ENCODE results near the gene PRADC1.
"Not testable (repeated sequence)": the region's sequence is repeated elsewhere in the genome, so short reads cannot be mapped to it uniquely, and the experiment has no call there.

Gene PRADC1

DNA sequence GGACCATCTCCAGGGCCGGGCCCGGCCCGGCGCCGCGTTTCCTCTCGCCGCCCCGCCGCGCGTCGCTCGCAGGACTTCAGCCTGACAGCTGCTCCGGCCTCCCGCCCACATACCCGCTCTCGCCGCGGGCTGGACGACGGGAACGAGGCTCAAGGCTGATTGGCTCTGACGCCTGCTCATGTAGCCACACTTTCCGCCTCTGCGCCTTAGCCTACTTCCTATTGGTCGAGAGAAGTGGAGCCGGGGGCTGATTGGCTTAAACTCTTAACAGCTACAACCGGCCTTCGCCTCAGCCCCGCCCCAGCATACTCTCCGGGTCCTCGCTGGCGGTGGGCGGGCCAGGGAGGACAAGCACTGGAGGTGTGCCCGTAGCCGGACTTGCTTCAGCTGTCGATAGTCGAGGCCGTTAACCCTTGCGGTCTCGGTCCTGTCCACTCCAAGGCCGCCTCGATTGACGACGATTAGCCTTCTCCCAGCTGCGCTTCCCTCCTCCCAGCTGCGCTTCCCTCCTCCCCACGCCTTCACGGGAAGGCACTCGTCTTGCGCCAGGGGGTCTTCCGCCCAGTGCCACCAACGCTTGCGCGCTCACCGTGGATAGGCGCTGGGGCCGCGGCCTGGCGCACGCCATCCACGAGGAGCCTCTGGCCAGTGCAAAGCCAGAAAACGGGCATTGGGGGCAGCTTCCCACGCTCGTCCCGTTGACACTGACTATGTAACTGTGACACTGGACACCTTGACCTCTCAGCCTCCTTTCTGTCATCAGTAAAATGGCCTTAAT lies at the start of gene PRADC1:
TSS of gene PRADC1 (minus strand) at position 86 of the 778 bp plus-strand sequence. CDS start at position 7, 79 bp downstream.
- DNase-seq (ENCODE audit: low read depth) = peak; percentile 89

DNA sequence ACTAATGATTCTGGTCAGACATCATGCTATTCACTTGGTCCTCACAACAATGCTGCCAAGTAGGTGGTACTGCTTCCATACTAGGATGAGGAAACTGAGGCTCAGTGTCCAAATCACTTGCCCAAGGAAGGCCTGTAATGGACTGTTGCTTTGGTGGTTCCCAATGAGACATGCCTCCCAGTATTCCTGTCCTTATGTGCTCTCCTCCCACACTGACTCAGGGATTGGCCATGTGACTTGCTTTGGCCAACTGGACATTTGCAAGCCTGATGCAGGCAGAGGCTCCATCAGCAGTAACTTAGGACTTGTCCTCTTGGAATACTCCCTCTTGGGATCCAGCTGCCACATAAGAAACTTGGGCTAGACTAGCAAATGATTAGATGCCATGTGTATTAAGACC lies 48.2 kb upstream of the PRADC1 start:
- no peak for DNase-seq (ENCODE audit: low read depth)

DNA sequence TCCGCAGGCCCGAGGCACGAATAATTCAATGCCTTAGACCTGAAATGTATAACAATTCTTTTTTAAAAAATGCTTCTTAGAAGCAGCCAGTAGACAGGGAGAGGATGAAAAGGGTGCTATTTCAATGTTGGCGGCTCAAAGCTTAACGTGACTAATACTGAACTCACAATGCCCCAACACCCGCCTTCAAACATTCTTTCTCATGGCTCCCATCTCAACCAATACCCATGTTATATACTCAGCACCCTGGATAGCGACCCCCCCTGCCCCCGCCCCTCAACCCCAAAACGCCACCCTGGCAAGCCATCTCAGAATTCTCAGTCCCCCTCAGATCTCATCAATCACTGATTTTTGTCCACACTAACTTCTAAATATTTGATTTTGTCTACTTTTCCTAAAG lies 46.8 kb upstream of the PRADC1 start:
- DNase-seq (ENCODE audit: low read depth) = no peak

DNA sequence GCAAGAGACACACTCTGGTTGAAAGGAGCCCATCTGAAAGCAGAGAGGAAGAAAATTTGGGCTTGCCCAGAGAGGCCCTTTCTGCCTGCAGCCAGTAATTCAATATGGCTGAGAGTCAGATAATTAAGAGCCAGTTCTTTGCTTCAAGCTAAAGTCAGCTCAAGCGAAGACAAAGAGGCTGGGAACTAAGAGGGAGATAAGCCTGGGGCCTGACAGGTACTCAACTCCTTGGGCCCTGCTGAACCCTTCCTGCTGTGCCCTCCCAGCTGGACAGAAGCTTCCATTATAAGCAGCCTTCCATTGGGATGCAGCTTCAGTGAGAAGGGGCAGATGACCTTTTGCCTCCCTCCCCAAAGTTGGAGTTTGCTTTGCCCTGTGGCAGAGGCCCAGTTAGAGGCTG lies 39.2 kb upstream of the PRADC1 start:
- DNase-seq (ENCODE audit: low read depth) = no peak

DNA sequence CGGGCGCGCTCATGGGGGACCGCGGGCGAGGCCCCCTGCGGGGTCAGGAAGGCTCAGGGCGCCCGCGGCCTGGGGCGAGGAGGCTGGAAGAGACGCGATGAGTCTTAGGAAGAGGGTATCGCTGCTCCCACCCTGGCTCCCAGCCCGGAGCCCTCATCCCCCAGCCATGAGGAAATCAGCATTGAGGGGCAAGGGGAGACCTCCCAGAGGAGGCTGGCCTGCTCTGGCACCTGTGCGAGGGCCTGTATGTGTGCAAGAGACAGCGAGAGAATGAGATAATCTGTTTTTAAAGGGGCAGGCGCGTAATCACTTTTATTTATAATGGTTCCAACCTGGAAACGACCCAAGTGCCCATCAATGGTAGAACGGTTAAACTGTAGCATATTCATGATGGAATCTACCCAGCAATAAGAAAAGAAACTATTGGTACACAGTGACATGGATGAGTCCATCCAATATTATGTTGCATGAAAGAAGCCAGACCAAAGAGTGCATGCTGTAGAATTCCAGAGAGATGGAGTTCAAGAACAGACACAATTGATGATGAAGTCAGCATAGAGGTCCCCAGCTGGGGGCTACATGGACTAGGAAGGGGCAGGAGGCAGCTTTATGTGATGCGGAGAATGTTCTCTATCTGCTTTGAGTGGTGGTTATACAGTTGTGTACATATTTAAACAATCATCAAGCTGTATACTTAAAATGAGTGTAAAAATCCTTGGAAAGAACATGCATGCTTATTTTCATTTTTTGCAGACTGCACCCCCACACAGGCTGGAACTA lies 36.8 kb upstream of the PRADC1 start:
- no peak for DNase-seq (ENCODE audit: low read depth)

DNA sequence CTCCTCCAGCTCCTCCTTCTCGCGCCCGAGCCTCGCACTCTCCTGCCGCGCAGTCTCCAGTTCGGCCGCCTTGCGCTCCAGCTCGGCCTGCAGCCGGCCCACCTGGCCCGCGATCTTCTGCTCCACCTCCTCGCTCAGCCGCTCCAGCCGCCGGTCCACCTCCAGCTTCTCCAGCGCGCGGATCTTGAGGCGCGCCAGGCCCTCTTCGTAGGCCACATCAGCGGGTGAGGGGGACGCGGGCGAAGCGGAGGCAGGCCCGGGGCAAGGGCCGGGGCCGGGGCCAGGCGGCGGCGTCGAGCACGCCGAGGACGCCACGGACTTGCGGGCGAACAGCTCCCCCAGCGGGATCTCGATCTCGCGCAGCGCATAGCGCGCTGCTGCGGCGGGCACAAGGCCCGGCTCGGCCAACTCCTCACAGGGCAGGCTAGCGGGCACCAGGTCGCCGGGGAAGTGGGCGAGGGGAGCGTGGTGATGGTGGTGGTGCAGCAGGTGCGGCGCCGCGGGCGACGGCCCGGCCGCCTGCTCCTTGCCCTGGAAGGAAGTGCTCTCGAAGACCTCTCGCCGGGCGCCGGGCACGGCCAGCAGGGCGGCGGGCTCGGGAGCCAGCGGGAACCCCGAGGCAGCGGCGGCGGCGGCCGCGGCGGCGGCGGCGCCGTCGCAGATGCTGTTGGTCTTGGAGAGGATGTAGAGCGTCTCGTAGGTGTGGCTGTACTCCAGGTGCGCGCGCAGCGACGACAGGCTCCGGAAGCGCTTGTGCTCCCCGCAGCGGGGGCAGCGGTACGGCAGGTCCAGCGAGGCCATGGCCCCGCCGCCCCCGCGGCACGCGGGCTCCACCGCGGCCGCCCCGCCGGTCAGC lies 36.0 kb upstream of the PRADC1 start:
- peak; percentile 62 for DNase-seq (ENCODE audit: low read depth)

DNA sequence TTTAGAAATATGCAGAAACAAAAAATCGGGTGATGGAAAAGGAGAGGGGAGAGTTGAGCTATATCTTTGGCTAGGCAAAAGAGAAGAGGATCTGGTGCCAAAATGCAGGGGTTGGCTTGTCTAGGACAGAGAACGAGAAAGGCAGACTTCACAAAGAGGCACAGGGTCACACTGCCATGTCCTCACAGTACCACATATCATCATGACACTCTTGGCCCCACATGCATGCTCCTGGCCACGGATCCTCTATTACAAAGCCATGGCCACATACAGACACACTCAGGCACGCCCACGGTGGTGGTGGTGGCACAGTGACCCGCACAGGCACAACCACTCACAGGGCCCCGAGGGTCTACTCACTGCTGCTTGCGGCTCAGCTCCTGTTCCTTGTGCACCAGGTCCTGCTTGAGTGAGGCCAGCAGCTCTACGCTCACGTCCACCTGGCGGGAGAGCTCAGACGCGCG lies 35.4 kb upstream of the PRADC1 start:
- no peak for DNase-seq (ENCODE audit: low read depth)

DNA sequence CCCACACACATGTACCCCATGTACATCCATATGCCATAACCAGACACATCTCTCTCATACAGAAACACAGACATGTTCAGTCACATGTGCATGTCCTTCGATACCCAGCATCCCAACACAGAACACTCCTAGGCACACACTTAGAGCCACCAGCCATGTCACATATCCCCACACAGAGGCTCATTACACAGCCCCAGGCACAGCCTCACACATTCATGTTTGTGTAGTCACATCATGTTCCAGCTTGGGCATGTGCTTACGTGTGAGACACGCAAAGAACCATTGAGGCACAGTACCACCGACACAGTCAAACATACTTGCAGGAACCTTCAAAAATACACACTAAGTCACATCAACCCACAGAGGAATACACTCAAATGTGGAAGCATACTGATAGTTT lies 34.0 kb upstream of the PRADC1 start:
- DNase-seq (ENCODE audit: low read depth) = no peak

DNA sequence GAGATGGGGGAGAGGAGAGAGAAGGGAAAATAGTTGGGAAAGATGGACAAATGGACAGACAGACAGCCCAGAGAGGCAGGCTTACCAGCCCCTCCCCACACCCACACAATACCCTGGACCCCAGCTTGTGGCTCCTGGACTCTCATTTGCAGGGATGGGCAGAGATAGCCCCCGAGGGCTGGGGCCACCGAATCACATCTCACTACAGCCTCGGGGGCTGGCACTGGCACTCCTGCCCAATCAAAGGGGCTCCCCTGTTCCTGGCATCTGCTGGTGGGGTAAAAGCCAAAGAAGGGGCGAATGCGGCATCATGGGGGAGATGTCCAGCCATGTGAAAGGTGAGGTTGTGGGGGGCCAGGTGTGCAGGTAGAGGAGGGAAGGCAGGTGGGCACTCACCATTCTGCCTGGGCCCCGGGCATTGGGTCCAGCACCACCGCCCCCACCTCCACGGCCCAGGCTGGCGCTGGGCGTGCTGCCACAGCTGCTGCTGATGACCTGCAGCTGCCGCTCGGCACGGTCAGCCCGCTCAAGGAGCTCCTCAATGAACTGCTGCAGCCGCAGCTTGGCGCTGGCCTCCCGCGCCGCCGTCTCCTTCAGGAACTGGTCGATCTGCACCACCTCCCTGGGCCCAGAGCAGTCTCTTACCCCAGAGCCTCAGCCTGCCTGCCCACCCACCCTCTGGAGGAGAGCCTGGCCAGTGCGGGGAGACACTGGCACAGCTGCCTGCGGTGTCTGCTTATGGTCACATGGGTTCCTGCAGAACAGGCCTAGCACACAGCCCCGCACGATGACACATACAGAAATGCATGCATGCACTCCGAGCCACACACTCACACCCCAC lies 33.2 kb upstream of the PRADC1 start:
- no peak for DNase-seq (ENCODE audit: low read depth)

DNA sequence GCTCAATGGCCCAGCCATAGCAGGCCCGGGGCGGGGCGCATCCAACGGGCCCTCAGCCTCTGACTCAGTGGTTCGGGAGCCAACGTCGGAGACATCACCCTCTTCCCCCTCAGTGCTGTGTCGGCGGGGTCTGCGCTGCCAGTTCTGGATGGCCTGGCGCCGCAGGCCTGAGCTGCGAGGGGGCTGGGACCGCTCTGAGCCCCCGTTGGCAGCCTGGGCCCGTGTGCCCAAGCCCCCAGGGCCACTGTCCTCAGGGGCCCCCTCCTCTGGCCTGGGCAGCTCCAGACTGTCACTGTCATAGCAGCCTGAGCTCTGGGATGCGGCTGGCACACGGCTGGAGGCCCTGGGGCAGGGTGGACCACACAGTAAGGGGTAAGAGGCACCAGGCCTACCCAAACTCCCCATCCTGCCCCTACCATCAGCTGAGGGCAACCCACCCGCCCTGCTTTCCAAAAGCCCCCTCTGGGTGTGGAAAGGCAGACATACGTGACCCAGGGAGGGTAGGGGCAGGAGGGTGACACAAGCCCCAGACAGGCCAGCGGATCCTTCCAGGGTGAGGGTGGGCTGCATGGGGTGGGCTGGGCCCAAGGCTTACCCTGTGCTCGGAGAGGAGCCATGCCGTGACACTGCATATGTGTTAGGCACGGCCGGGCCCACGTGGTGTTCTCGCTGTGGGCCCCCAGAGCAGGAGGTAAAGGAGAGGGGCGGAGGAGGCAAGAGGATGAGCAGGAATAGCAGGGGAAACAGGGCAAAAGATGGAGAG lies 32.4 kb upstream of the PRADC1 start:
- DNase-seq (ENCODE audit: low read depth) = no peak

DNA sequence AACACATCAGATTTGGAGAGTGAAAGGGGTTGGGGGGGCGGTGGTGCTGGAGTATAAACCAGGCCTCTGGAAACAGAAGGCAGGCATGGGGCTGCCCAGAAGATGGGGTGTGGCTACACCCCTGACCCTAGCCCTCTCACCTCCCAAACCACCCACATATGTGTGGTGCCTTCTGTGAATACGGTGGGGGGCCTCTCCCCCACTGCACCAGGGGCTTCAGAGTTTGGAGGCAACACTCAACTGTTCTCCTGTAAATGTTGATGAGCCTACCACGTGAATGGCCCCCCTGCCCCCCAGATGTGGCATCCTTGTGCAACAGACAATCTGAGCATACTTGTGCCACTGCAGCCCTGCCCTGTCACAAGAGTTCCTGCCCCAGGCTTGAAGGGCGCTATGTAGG lies 31.7 kb upstream of the PRADC1 start:
- no peak for DNase-seq (ENCODE audit: low read depth)

DNA sequence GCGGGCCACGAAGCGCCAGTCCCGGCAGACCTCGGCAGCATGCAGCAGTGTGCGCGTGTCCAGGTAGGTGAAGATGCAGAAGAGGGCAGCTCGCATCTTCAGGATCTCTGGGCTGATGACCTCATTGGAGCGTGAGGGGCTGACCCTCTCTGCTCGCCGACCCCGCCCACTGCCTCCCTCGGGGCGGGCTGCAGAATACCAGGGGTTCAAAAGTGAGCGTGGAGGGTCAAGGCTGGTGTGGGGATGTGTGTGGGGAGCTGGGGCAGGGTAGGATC lies 31.2 kb upstream of the PRADC1 start:
- DNase-seq (ENCODE audit: low read depth) = no peak

DNA sequence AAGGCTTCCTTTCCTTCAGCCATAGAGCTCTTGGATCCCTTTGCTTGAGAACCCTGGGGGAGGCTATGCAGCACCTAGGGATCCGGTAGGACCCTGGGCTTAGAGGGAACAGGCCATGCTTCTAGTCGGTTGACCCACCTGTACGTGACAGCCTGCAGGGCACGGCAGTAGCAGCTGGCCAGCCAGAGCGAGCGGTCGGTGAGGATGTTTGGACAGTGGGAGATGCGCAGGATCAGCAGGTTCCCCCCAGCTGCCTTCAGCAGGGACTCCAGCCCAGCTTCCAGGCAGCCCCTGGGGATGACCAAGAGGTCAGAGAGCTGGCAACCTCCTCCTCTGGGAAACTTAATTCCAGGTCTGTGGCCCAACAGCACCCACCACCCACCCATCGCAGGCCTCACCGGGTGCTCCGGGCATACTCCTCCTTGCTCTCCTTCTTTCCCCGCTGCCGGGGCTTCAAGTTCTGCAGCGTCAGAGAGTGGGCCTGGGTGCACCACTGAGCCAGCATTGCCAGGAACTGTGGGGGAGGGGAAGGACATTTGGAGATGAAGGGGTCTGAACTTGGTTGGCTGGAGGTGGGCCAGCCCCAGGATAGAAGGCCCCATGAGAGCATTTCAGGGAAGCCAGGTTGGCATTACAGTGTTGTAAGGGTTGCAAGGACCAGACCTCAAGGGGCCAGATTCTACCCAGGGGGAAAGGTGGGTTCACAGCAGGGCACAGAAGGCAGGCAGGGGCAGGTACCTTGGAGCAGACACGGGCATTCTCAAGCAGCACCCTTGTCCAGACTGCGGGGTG lies 30.7 kb upstream of the PRADC1 start:
- DNase-seq (ENCODE audit: low read depth) = no peak

DNA sequence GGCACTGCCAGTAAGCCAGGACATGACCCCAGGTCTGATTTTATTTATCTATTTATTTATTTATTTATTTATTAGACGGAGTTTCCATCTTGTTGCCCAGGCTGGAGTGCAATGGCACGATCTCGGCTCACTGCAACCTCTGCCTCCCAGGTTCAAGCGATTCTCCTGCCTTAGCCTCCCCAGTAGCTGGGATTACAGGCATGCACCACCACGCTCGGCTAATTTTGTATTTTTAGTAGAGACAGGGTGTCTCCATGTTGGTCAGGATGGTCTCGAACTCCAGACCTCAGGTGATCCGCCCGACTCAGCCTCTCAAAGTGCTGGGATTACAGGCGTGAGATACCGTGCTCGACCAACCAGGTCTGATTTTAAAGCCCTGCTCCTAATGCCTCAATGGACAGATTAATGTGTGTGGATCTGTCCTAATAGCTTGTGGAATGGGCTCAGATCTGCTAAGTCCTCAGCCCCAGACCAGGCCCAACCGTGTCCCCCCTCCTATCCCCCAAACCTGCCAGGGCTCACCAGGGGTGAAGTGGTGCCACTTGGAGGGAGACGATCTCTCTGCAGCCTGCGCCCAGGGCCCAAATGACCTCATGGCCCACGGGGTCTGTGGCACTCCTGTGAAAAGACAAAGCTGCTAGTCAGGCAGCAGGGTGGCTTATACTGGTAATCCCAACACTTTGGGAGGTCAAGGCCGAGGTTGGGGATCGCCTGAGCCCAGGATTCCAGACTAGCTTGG lies 29.8 kb upstream of the PRADC1 start:
- DNase-seq (ENCODE audit: low read depth) = not testable (repeated sequence)

DNA sequence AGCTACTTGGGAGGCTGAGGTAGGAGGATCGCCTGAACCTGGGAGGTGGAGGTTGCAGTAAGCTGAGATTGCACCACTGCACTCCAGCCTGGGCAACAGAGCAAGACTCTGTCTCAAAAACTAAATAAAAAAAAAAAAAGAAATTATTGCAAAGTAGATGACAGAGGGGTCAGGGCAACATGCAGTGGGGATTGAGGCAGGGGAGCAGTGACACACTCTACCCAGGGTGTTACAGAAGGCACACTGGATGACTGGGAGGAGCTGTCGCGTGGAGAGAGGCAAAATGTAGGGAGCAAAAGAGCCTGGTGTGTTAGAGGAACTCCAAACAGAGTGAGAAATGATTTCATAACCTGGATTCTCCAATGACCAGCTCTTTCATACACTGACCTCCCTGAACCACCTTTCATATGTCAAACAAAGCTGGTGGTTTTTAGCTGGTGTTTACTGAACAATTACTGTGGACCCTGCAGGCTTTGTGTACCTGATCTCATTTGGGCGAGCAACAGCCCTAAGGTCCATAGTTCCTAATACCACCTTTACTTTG lies 29.1 kb upstream of the PRADC1 start:
- no peak for DNase-seq (ENCODE audit: low read depth)

DNA sequence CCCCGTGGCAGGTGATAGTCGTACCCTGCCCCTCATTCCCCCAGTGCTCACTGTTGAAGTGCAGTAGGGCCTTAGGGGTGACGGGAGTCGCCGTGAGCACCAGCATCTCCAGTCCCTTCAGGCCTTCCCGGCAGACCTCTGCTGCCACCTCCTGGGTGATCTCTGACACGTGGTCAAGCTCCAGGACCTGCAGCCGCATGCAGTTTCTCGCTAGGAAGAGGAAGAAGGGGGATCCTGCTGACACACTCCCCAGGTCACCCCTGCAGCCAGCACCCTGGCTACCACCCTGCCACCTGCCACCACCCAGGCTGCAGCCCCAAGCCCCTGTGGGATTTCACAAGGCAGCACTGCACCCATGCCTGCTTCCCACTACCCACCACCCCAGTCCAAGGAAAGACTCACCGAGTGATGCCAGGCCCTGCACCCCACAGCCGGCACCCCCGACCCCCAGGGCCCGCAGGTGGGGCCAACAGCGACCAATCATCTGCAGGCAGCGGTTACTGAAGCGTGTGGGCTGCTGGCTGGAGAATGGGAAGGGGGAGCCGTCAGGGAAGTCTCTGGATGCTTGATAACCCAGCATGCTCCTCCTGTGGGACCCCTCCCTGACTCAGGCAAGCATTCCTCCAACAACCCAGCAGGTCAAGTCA lies 27.4 kb upstream of the PRADC1 start:
- no peak for DNase-seq (ENCODE audit: low read depth)

DNA sequence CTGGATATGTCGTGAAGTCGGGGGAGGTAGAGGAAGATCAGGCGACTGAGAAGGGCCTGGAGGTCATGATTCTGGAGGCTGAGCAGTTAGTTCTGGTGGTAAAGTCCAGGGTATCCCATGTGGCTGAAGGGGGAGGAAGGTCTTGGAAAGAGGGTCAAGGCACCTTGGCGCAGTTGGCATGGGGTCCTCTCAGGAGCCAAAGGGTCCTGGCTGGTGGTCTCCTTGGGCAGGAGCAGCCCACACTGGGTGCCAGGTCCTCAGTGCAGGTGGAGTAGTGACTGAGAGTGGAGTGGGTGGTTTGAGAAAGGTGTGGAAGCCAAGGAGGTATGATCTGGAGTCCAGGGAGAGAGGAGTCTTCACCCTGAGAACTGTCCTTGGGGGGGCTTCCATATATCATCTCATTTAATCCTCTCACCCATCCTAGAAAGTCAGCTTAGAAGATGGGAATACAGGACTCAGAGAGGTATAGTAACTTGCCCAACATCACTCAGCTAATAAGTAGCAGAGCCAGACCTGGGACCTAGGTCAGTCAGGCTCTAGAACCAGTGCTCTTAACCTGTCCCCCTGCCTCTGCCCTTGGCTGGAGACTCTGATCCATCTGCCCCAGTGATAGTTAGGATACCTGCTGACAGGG lies 26.8 kb upstream of the PRADC1 start:
- no peak for DNase-seq (ENCODE audit: low read depth)

DNA sequence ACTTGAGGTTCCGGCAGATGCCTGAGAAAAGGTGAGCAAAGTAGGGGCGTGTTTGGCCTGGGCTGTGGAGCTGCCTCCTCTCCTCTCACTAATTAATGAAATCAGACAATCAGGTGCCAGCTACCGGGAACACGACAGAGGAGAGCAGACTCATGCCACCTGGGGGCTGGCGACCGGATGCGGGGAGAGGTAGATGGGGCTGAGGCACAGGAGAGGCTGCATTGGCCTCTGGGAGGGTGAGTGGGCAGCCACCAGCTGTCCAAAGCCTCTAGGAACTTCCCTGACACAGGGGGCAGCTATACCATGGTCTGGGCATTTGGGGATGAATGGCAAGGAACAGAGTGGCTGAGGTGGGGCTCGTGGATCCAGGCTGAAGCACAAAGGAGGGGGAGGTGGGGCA lies 26.2 kb upstream of the PRADC1 start:
- no peak for DNase-seq (ENCODE audit: low read depth)
